Endothelial cell of umbilical vein (primary cell): ENCODE data around the gene MINDY4. TPM values are rescaled to one million over a fixed set of nuclear protein-coding genes. Genes with fewer than 3 reads are reported as not detected.

ENCODE experiments used
- BruUV-seq: library from RNA; stranded (reverse); fragments of 400-500 nt; replicated peaks from 2 replicates; lab custom pipeline; 2021; lab: Mats Ljungman, UMichigan
- CTCF ChIA-PET: fragments of 300-600, 350-600 bp; sonication (Branson Sonifier 250); formaldehyde crosslinking; loops from one replicate; lab custom pipeline; 2021; ENCODE audit warnings: antibody characterized with exemption, inconsistent platforms; lab: Charles Lee
- POLR2A ChIA-PET: fragments of 300-600, 350-600 bp; sonication (Branson Sonifier 250); formaldehyde crosslinking; loops from one replicate; lab custom pipeline; 2021; ENCODE audit warnings: antibody characterized with exemption, inconsistent platforms; lab: Charles Lee
- DNase-seq: peaks from one replicate; pipeline ENCODE4 v3.0.0-alpha.2; 2011; ENCODE audit warnings: low read depth, low spot score
- FAIRE-seq: peaks from 2 replicates; lab custom pipeline; 2011; peaks lifted over from hg19 to GRCh38; lab: Jason Lieb, UNC
- H2AFZ ChIP-seq: 2 replicates; pipeline ENCODE4 v1.6.0; 2012; ENCODE audit warnings: low read depth, low read length, control low read depth, inconsistent platforms
- H3K27ac ChIP-seq: 2 replicates; pipeline ENCODE4 v1.5.1; 2011; ENCODE audit warnings: low read depth, mild to moderate bottlenecking, control low read depth, low read length, moderate library complexity; ENCODE audit not compliant: insufficient read depth
- H3K27me3 ChIP-seq, 2 experiments: 2 replicates each; pipeline versions ENCODE4 v1.6.0 to v1.6.1; 2011; ENCODE audit warnings: low read length in 2 of 2, mixed read lengths in 1 of 2; ENCODE audit not compliant: control insufficient read depth in 2 of 2, insufficient read depth in 2 of 2
- H3K36me3 ChIP-seq, 2 experiments: 2 replicates in 1 of 2; 3 replicates in 1 of 2; pipeline ENCODE4 v1.5.1; 2011; ENCODE audit warnings: low read length in 2 of 2, mild to moderate bottlenecking in 1 of 2, moderate library complexity in 1 of 2; ENCODE audit not compliant: control insufficient read depth in 2 of 2, insufficient read depth in 2 of 2; ENCODE audit errors: extremely low read depth in 1 of 2
- H3K4me1 ChIP-seq: 3 replicates; pipeline ENCODE4 v1.5.1; 2011; ENCODE audit warnings: mild to moderate bottlenecking, low read length; ENCODE audit not compliant: control insufficient read depth, insufficient read depth; ENCODE audit errors: extremely low read depth
- H3K4me2 ChIP-seq: 2 replicates; pipeline ENCODE4 v1.6.1; 2011; ENCODE audit warnings: low read length, control low read depth, mixed read lengths; ENCODE audit not compliant: insufficient read depth
- H3K4me3 ChIP-seq, 3 experiments: fragments of 200-600 bp in 1 of 3; sonication (generic), shearing (Covaris generic) in 1 of 3; replicated peaks in 1 of 3; 2 replicates each; pipeline ENCODE4 v1.5.1; 2011 to 2016; ENCODE audit warnings: control low read depth in 3 of 3, low read length in 3 of 3, mild to moderate bottlenecking in 2 of 3, inconsistent platforms in 1 of 3, low read depth in 1 of 3, moderate library complexity in 1 of 3; ENCODE audit not compliant: insufficient read depth in 1 of 3
- H3K79me2 ChIP-seq: 2 replicates; pipeline ENCODE4 v1.6.0; 2012; ENCODE audit warnings: low read length, inconsistent platforms; ENCODE audit not compliant: control insufficient read depth, insufficient read depth
- H3K9ac ChIP-seq: replicated peaks from 2 replicates; pipeline ENCODE3; 2011; ENCODE audit warnings: low read length, control low read depth; ENCODE audit not compliant: insufficient read depth; ENCODE audit errors: extremely low read depth
- H3K9me1 ChIP-seq: replicated peaks from 3 replicates; pipeline ENCODE4 v1.6.0; 2011; ENCODE audit warnings: mild to moderate bottlenecking, low read length; ENCODE audit not compliant: control insufficient read depth, insufficient read depth; ENCODE audit errors: extremely low read depth
- H3K9me3 ChIP-seq: replicated peaks from 2 replicates; pipeline ENCODE4 v1.5.1; 2012; ENCODE audit warnings: low read length, inconsistent platforms; ENCODE audit not compliant: control insufficient read depth, insufficient read depth
- H4K20me1 ChIP-seq: replicated peaks from 2 replicates; pipeline ENCODE3; 2011; ENCODE audit warnings: mild to moderate bottlenecking, low read length; ENCODE audit not compliant: control insufficient read depth, insufficient read depth; ENCODE audit errors: extremely low read depth
- CTCF ChIP-seq, 2 donors: IDR thresholded peaks; 1 replicate in 1 of 2; 2 replicates in 1 of 2; pipeline ENCODE4 v1.5.1; 2011; ENCODE audit warnings: low read length in 2 of 2, mild to moderate bottlenecking in 2 of 2, moderate library complexity in 2 of 2, control low read depth in 1 of 2, inconsistent platforms in 1 of 2, low read depth in 1 of 2; ENCODE audit not compliant: insufficient read depth in 1 of 2; ENCODE audit errors: extremely low read depth in 1 of 2
- EZH2 ChIP-seq: IDR thresholded peaks from 2 replicates; pipeline ENCODE4 v1.6.1; 2012; ENCODE audit warnings: borderline replicate concordance, low read depth, mild to moderate bottlenecking, moderate library complexity, low read length, inconsistent platforms; ENCODE audit not compliant: severe bottlenecking
- FOS ChIP-seq: IDR thresholded peaks from 2 replicates; pipeline ENCODE4 v1.6.1; 2011; ENCODE audit warnings: mild to moderate bottlenecking, low read length, moderate library complexity, borderline replicate concordance; ENCODE audit not compliant: insufficient read depth
- GATA2 ChIP-seq: IDR thresholded peaks from 2 replicates; pipeline ENCODE4 v1.7.0; 2011; ENCODE audit warnings: low read depth, mild to moderate bottlenecking, moderate library complexity, mixed read lengths, low read length; ENCODE audit not compliant: insufficient read length, insufficient read depth
- JUN ChIP-seq: IDR thresholded peaks from 2 replicates; pipeline ENCODE4 v1.6.1; 2011; ENCODE audit warnings: borderline replicate concordance, low read depth; ENCODE audit not compliant: insufficient read length, insufficient read depth
- MAX ChIP-seq: IDR thresholded peaks from 2 replicates; pipeline ENCODE4 v1.6.1; 2011; ENCODE audit not compliant: insufficient read depth, insufficient read length
- MYC ChIP-seq: IDR thresholded peaks from one replicate; pipeline ENCODE4 v1.6.1; 2011; ENCODE audit warnings: mild to moderate bottlenecking, low read depth, low read length
- POLR2A ChIP-seq: IDR thresholded peaks from 2 replicates; pipeline ENCODE4 v1.6.1; 2012; ENCODE audit warnings: low read depth, mild to moderate bottlenecking, control low read depth, low read length
- POLR2AphosphoS5 ChIP-seq: IDR thresholded peaks from 2 replicates; pipeline ENCODE4 v1.6.1; 2012; ENCODE audit warnings: low read depth, mild to moderate bottlenecking, control low read depth, low read length, moderate library complexity; ENCODE audit not compliant: insufficient read depth
- dilution Hi-C: fragments of 300-500 bp; cut with MboI; formaldehyde crosslinking; loops from one replicate; pipeline ENCODE4 v1.15.0; 2019; ENCODE audit warnings: low sequenced_read_pairs; ENCODE audit not compliant: extremely low pct_ligation_motif_present
- intact Hi-C: fragments of 100-400 bp; cut with micrococcal nuclease; formaldehyde crosslinking; loops from one replicate; pipeline ENCODE4 v1.10.0; 2022
- polyA plus RNA-seq, 4 experiments: library from polyadenylated mRNA; depleted of rRNA in 3 of 4; stranded (reverse) in 3 of 4; unstranded in 1 of 4; fragments of >200 nt; gene quantifications; 2 replicates each; pipeline versions ENCODE4 v1.2.1 to v1.2.3, GENCODE V29; 2011 to 2012; ENCODE audit warnings: missing spikeins in 1 of 4
- total RNA-seq: library from RNA; stranded (reverse); gene quantifications from 2 replicates; pipeline ENCODE4 v1.2.3, GENCODE V29; 2021

Gene MINDY4
- total and polyA plus RNA-seq, 2 donors (not counting 3 experiments of a cell fraction or from before 2014, with no cell fraction given), result 2.2 to 4.7 TPM

- intact Hi-C loops, result no loop called here
- Histone ChIP-seq H3K4me3 (no peak overlapping the region), H3K36me3 (peaks cover 0 to under 1% of the 10 kb centered on the region in 2 experiments), H3K9ac (no peak overlapping the region), H3K27me3 (no peaks in the 10 kb centered on the region), H3K4me1 (peaks cover 19% of the 10 kb centered on the region), H3K79me2 (no peaks in the 10 kb centered on the region), H3K4me2 (no peak overlapping the region), H4K20me1 (no peaks in the 10 kb centered on the region), H3K27ac (no peak overlapping the region), H2AFZ (no peak overlapping the region), H3K9me1 (no peaks in the 10 kb centered on the region), H3K9me3 (no peaks in the 10 kb centered on the region)
- ChIA-PET CTCF (interaction anchor here (1.1 kb wide), 1 partner anchor 52 kb away, joined by 3 read pairs; no protein-coding TSS in a partner anchor), POLR2A (no interaction called here)
- DNase-seq, result no peak
- BruUV-seq, result no TSS peak
- FAIRE-seq, result no peak
- dilution Hi-C loops, result no loop called here
- TF ChIP-seq FOS (no peak), MAX (no peak), CTCF (IDR thresholded peaks at IDR 0.05; ENCODE audit: extremely low read depth in 1 of 2, insufficient read depth in 1 of 2, low read depth in 1 of 2, low read length in 2 of 2) (no peak), GATA2 (no peak), MYC (no peak), EZH2 (no peak), JUN (no peak), POLR2AphosphoS5 (no peak), POLR2A (no peak)
Observed at GRCh38 chr7:30867483-30867882, 96.3 kb downstream of the MINDY4 start.
